SK-N-SH (cell line): Measurements from ENCODE around the gene OR3A1.

Source experiments
- CTCF ChIP-seq: fragments of 200-600 bp; sonication (generic); IDR thresholded peaks from 2 replicates; pipeline ENCODE4 v1.6.1; 2017; ENCODE audit warnings: antibody characterized with exemption, mild to moderate bottlenecking, moderate library complexity
- EP300 ChIP-seq, 2 experiments: IDR thresholded peaks; 2 replicates each; pipeline versions ENCODE4 v1.4.0 to v1.6.1; 2012; ENCODE audit warnings: borderline replicate concordance in 1 of 2, low read depth in 1 of 2, low read length in 1 of 2
- GABPA ChIP-seq: IDR thresholded peaks from 2 replicates; pipeline ENCODE4 v1.4.0; 2012; ENCODE audit warnings: low read depth, mild to moderate bottlenecking
- JUND ChIP-seq: IDR thresholded peaks from 2 replicates; pipeline ENCODE4 v1.4.0; 2012
- NFIC ChIP-seq: IDR thresholded peaks from 2 replicates; pipeline ENCODE4 v1.4.0; 2012; ENCODE audit warnings: borderline replicate concordance
- RFX5 ChIP-seq: IDR thresholded peaks from 2 replicates; pipeline ENCODE4 v1.6.1; 2012; ENCODE audit warnings: mild to moderate bottlenecking, improper control_type of control experiment, low read length
- SIN3A ChIP-seq: IDR thresholded peaks from 2 replicates; pipeline ENCODE4 v1.6.1; 2012; ENCODE audit warnings: low read depth, mild to moderate bottlenecking, low read length, moderate library complexity, borderline replicate concordance
- USF1 ChIP-seq: IDR thresholded peaks from 2 replicates; pipeline ENCODE4 v1.4.0; 2012; ENCODE audit warnings: low read depth, borderline replicate concordance
- ZBTB33 ChIP-seq: IDR thresholded peaks from 2 replicates; pipeline ENCODE4 v1.4.0; 2012; ENCODE audit warnings: low read depth, borderline replicate concordance
- TF ChIP-seq, protein P1 (sequence below): fragments of 150-350 bp; IDR thresholded peaks from 2 replicates; pipeline ENCODE4 v1.6.1; 2017; ENCODE audit warnings: antibody characterized with exemption, low read length, low read depth, borderline replicate concordance
- TF ChIP-seq, protein P2 (sequence below): IDR thresholded peaks from 2 replicates; pipeline ENCODE4 v1.4.0; 2012; ENCODE audit warnings: low read depth

DNA sequence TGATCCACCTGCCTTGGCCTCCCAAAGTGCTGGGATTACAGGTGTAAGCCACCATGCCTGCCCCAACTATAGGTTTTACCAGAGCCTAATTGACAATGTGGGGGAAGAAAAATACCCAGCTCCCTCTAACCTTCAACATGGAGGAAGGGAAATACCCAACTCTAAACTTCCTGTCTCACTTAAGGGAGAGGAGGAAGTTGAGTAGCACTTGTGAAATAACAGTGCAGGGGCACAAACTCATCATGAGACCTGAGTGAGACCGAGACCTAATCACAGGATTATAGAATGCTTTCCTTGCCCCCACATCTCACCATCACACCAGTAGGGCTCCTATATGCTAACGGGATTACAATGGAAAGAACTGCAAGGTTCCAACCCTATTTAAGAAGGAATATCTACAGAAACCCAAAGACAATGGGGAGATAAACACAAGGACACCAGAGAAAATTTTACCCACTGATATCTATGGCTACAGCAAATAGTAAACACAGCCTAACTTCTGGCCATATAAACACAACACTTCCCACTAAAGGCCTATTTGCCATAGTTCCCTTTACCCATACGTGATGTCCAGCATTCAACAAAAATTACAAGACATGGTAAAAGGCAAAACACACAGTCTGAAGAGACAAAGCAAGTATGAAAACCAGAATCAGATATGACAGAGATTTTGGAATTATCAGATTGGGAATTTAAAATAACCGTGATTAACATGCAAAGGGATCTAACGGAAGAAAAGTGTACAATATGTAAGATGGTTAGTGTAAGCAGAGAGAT, 26.9 kb downstream of the OR3A1 start:
- TF ChIP-seq CTCF (no peak), ZBTB33 (no peak), RFX5 (no peak), NFIC (no peak), JUND (no peak), USF1 (no peak), GABPA (no peak), EP300 (IDR thresholded peaks at IDR 0.05; ENCODE audit: borderline replicate concordance in 1 of 2, low read depth in 1 of 2, low read length in 1 of 2) (no peak), SIN3A (no peak)
- TF ChIP-seq, protein P1, sequence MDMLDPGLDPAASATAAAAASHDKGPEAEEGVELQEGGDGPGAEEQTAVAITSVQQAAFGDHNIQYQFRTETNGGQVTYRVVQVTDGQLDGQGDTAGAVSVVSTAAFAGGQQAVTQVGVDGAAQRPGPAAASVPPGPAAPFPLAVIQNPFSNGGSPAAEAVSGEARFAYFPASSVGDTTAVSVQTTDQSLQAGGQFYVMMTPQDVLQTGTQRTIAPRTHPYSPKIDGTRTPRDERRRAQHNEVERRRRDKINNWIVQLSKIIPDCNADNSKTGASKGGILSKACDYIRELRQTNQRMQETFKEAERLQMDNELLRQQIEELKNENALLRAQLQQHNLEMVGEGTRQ = no peak
- TF ChIP-seq, protein P2, sequence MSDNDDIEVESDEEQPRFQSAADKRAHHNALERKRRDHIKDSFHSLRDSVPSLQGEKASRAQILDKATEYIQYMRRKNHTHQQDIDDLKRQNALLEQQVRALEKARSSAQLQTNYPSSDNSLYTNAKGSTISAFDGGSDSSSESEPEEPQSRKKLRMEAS = no peak
